Glutamatergic neuron (in vitro differentiated cells): ENCODE data around the gene AFF3. TPM values are rescaled to one million over a fixed set of nuclear protein-coding genes. Genes with fewer than 3 reads are reported as not detected.

ENCODE experiments used
- DNase-seq: peaks from one replicate; pipeline ENCODE4 v3.0.0; 2022
- H3K27ac Mint-ChIP-seq: one replicate; pipeline ENCODE4 v1.8.0; 2020; ENCODE audit warnings: mild to moderate bottlenecking, mixed read lengths, inconsistent platforms; ENCODE audit not compliant: unreplicated experiment
- H3K27me3 Mint-ChIP-seq: one replicate; pipeline ENCODE4 v1.8.0; 2020; ENCODE audit warnings: mild to moderate bottlenecking, moderate library complexity, mixed read lengths, inconsistent platforms; ENCODE audit not compliant: unreplicated experiment
- H3K36me3 Mint-ChIP-seq: one replicate; pipeline ENCODE4 v1.8.0; 2020; ENCODE audit warnings: mild to moderate bottlenecking, mixed read lengths, inconsistent platforms; ENCODE audit not compliant: unreplicated experiment
- H3K4me1 Mint-ChIP-seq: one replicate; pipeline ENCODE4 v1.8.0; 2020; ENCODE audit warnings: mild to moderate bottlenecking, low read depth, mixed read lengths, inconsistent platforms; ENCODE audit not compliant: unreplicated experiment
- H3K4me3 Mint-ChIP-seq: one replicate; pipeline ENCODE4 v1.8.0; 2020; ENCODE audit warnings: mild to moderate bottlenecking, mixed read lengths, inconsistent platforms; ENCODE audit not compliant: unreplicated experiment
- H3K9me3 Mint-ChIP-seq: one replicate; pipeline ENCODE4 v1.8.0; 2020; ENCODE audit warnings: mild to moderate bottlenecking, moderate library complexity, mixed read lengths, inconsistent platforms; ENCODE audit not compliant: unreplicated experiment
- CTCF ChIP-seq: fragments of 200-600 bp; sonication (generic); IDR thresholded peaks from one replicate; pipeline ENCODE4 v1.5.0; 2021; ENCODE audit not compliant: partially characterized antibody, unreplicated experiment
- total RNA-seq: library from RNA; stranded (reverse); fragmentation: NEBNext Ultra II Directional; extraction: Animal tissue kit (Norgen Biotek cat#: 25700); gene quantifications from one replicate; pipeline ENCODE4 v1.2.1, GENCODE V29; 2021; ENCODE audit not compliant: unreplicated experiment

Gene AFF3
- total RNA-seq, 1 donor from 2014 or later = 125 TPM

GRCh38 chr2:99960291-99960690 is 182.1 kb downstream of the AFF3 start:
- TF ChIP-seq CTCF = no peak
- Mint-ChIP-seq H3K4me3 (peak overlapping the region; percentile 69), H3K27me3 (peaks cover 5% of the 10 kb centered on the region), H3K9me3 (peaks cover 4% of the 10 kb centered on the region), H3K27ac (peak overlapping the region; percentile 93), H3K4me1 (peaks cover 31% of the 10 kb centered on the region), H3K36me3 (peaks cover 5% of the 10 kb centered on the region)
- DNase-seq = no peak

DNA sequence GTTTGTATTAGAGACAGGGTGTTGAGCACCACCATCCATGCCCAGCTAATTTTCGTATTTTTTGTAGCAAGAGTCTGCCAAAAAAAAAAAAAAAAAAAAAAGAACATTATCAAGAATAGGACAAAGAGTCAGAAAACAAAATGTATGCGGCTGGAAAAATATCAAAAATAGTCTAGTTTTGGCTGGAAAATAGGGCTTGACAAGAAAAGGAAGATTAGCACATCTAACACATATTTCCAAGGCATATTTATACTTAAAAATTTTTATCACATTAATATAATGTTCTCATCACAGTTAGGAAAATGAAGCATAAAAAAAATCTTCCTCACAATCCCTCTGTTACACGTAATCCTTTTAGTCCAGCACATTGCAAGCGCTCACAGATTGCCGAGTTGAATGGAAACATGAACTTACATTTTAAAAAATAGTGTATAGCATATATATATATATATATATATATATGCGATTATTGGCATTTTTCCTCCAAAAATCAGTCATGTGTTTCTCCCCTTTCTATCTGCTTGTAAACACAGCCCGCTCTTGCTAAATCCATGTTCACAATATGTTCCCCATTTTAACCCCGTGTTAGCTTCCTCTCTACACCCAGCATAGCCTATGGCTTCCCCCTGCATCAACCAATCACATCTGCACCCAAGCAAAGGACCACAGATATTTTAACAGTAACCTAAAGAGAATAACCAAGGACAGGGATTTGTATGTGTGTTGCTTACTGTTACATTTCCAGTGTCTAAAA is 183.0 kb downstream of the AFF3 start:
- no peak overlapping the region for H3K4me3 Mint-ChIP-seq
- H3K27ac Mint-ChIP-seq = peak overlapping the region; percentile 39
- no peak for TF ChIP-seq CTCF
- H3K36me3 Mint-ChIP-seq = peaks cover 5% of the 10 kb centered on the region
- H3K4me1 Mint-ChIP-seq = peaks cover 31% of the 10 kb centered on the region
- H3K9me3 Mint-ChIP-seq = peaks cover 4% of the 10 kb centered on the region
- H3K27me3 Mint-ChIP-seq = peaks cover 5% of the 10 kb centered on the region
- DNase-seq = no peak

DNA sequence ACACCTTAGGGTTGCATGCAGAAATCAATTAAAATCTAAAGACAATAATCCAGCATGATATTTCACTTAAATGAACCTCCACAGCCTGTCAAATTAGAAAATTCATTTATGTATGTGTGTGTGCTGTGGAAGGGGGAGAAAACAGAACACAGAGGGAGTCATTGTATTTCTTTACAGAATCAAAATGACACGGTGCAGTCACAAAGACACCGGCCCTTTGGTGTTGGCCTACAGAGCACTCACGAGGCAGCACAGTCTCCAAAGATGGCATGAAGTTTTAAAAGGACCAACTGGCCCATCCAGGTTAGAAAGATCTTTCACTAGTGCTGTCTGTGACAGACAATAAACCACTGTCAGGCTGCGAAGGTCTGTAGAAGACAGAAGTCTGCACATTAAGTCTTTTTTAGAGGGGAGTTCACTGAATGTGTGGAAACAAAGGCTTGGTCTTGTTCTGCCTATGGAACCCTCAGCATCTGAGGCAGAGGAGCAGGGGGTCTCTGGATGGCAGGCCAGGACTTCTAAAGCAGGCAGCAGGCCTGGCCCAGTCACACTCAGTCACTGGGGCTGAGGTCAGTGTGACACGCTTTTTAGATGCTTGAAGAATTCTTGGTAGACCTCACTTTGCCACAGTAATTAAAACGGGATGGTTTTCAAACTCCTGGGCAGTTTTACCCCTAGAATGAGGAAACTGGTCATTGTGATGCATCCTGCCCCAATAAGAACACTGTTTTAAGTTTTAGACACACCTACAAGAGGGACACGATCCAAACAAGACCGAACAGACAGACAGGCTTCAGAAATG is 184.9 kb downstream of the AFF3 start:
- peaks cover 5% of the 10 kb centered on the region for H3K27me3 Mint-ChIP-seq
- no peak for TF ChIP-seq CTCF
- no peak overlapping the region for H3K4me3 Mint-ChIP-seq
- H3K9me3 Mint-ChIP-seq = peaks cover 4% of the 10 kb centered on the region
- peaks cover 5% of the 10 kb centered on the region for H3K36me3 Mint-ChIP-seq
- H3K27ac Mint-ChIP-seq = peak overlapping the region; percentile 5
- H3K4me1 Mint-ChIP-seq = peaks cover 31% of the 10 kb centered on the region
- no peak for DNase-seq

- Mint-ChIP-seq H3K4me3 (no peak overlapping the region), H3K4me1 (peaks cover 22% of the 10 kb centered on the region), H3K27me3 (peaks cover 5% of the 10 kb centered on the region), H3K9me3 (peaks cover 4% of the 10 kb centered on the region), H3K36me3 (peaks cover 5% of the 10 kb centered on the region), H3K27ac (no peak overlapping the region)
- TF ChIP-seq CTCF = no peak
- DNase-seq = no peak
Measured at GRCh38 chr2:99956232-99957030, 186.0 kb downstream of the AFF3 start.
